ACHN (cell line): ENCODE results near the gene SLC2A13.

Experiments
- DNase-seq: peaks from one replicate; pipeline ENCODE4 v3.0.0-alpha.2; 2015
- in situ Hi-C: cut with HindIII; loops from 2 replicates; pipeline ENCODE4 v1.10.0; 2017; ENCODE audit warnings: low sequenced_read_pairs, low pct_ligation_motif_present, low pct_unique_long_range_greater_than_20kb

The SLC2A13 gene

GRCh38 chr12:40105515-40106201 lies at the start of gene SLC2A13:
Gene SLC2A13 (minus strand): TSS chr12:40106081. CDS start chr12:40105808, 273 bp downstream.
- peak; percentile 89 for DNase-seq
- in situ Hi-C loops: no loop called here

- in situ Hi-C loops: loop anchor here (25.0 kb wide), 1 partner anchor 158 kb away; no protein-coding TSS in a partner anchor
Measured at GRCh38 chr12:40154381-40154780, 48.5 kb upstream of the SLC2A13 start.

GRCh38 chr12:40153432-40153831 lies 47.6 kb upstream of the SLC2A13 start:
- in situ Hi-C loops: loop anchor here (25.0 kb wide), 1 partner anchor 159 kb away; no protein-coding TSS in a partner anchor
- no peak for DNase-seq

More at GRCh38 chr12:40154381-40154780, 48.5 kb upstream of the SLC2A13 start:
- no peak for DNase-seq

DNA sequence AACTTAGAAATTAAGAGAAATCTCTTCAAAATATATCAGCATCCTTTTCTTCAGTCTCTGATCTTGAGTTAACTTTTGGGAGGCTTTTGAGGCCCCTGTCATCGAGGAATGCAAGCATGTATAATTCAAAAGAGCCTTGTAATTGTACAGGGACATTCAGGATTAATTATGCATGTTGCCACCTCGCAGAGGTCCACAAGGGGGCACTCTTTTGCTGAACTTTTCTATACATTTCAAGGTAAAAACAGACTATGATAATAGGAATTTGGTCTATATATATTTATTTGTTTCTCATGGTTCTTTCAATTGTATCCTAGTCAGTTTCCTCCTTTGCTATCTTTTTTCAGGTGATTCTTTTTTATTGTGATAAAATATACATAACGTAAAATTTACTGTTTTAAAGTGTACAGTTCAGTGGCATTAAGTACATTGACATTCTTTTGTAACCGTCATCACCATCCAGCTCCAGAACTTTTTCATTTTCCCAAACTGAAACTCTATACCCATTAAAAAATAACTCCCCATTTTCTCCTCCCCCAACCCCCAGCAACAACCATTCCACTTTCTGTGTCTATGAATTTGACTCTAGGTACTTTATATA lies 47.0 kb upstream of the SLC2A13 start:
- peak; percentile 66 for DNase-seq
- in situ Hi-C loops: loop anchor here (25.0 kb wide), 1 partner anchor 159 kb away; no protein-coding TSS in a partner anchor

DNA sequence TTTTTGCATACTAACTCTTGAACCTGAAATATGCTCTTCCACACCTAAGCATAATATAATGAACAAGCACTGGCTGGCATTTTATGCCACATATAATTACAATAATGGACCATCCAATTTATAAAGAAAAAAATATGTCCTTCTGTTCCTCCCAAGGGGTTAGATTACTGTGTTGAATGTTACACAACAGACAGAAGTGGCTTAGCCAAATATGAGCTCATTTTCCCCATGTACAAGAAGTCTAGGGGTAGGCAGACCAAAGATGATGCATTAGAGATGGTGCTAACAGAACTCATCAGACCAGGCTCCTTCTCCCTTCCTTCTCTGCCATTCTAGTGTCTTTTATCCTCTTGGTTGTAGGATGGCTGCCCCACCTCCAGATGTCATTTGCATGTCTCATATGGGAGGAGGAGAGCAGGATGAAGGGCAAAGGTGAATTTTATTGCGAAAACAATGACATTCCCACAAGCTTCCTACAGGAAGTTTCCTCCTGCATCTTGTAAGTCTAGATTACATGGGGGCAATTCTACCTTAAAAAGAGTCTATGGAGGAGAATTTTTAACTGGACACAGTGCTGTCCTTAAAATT lies 43.9 kb upstream of the SLC2A13 start:
- DNase-seq: no peak
- in situ Hi-C loops: loop anchor here (25.0 kb wide), 1 partner anchor 163 kb away; no protein-coding TSS in a partner anchor

- no peak for DNase-seq
- in situ Hi-C loops: no loop called here
Measured at GRCh38 chr12:40146800-40147797, 41.2 kb upstream of the SLC2A13 start.

- in situ Hi-C loops: no loop called here
Measured at GRCh38 chr12:40145896-40146295, 40.0 kb upstream of the SLC2A13 start.

DNA sequence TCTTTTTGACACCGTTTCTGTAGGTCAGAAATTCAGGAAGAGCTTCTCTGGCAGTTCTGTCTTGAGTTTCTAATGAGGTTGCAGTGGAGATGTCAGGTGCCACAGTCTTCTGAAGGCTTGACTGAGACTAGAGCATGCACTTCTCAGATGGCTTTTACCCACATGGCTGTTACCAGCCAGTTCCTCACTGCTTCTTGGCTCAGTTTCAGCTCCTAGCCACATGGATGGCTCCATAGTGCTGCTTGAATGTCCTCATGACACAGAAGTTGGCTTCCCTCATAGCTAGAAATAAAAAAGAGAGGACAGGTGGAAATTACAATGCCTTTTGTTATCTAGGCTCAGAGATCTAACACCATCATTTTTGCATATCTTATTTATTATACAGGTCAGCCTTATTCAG lies 38.1 kb upstream of the SLC2A13 start:
- DNase-seq: no peak
- in situ Hi-C loops: no loop called here

More at GRCh38 chr12:40145896-40146295, 40.0 kb upstream of the SLC2A13 start:
- DNase-seq: no peak

GRCh38 chr12:40142001-40142744 lies 36.3 kb upstream of the SLC2A13 start:
- in situ Hi-C loops: no loop called here
- no peak for DNase-seq

GRCh38 chr12:40138526-40138925 lies 32.6 kb upstream of the SLC2A13 start:
- in situ Hi-C loops: no loop called here
- no peak for DNase-seq

DNA sequence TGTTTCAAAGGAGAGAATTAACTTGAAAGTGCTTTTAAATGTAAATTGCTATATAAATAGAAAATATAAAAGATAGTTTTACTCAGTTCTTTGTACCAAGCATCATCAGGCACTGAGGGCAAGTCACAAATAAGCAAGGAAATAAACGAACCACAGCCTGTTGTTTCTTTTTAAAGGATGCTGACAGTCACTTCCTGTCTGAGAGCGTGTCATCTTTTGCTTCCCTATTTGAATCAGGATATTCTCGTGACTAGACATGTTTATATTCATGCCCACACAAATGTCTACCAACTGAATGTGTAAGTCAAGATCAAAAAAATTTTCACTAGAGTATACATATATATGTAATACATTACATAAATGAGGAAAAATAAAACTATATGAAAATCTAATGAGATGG lies 31.4 kb upstream of the SLC2A13 start:
- no peak for DNase-seq
- in situ Hi-C loops: no loop called here

DNA sequence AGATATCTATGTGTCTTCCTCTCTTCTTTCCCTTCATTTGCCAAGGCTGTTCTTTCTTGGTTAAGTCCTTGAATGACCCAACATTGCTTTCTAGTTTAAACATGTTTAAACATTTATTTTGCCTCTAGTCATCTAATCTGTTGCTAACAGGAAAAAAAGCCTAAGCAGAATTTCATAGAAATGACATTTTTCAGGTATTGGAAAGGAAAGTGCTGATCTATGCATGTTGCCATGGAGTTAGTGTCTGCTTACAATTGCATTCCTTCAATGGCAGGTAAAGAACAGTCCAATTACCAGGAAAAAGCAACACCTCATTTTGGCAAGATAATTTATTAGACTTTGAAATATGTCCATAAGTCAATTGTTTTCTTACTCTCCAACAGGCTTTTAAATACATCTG lies 21.5 kb upstream of the SLC2A13 start:
- in situ Hi-C loops: no loop called here
- DNase-seq: no peak

DNA sequence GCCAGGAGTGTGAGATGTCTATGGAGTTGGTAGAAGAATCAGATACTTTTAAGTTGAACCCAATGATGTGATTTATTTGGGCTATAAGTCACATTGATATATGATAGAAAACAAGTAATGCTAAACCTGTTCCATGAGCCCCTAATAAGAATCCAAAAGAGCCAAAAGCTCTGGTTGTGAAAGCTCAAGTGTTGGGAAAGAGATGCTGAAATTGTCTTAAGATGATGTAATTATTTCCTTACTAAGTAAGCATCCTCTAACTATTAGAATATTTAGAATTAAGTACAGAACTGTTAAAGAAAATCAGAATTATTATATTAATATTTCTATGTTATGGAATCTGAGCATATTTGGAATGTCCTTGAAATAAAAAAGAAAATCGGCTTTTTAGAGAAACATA lies 17.6 kb upstream of the SLC2A13 start:
- DNase-seq: no peak
- in situ Hi-C loops: no loop called here

DNA sequence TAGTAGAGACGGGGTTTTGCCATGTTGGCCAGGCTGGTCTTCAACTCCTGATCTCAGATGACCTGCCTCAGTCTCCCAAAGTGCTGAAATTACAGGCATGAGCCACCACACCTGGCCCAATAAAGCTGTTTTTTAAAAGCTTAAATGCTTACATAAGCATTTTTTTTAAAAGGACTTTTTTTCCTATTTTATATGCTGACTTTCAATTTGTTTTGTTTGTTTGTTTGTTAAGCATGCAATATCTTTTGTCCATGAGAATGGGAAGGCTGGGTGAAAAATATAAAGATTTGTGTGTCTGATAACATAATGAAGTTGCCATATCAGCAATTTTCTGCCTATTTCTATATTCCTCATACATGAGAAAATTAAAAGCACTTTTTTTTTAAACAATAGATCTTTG lies 17.0 kb upstream of the SLC2A13 start:
- no peak for DNase-seq
- in situ Hi-C loops: no loop called here

GRCh38 chr12:40117818-40118217 lies 11.9 kb upstream of the SLC2A13 start:
- in situ Hi-C loops: no loop called here

DNA sequence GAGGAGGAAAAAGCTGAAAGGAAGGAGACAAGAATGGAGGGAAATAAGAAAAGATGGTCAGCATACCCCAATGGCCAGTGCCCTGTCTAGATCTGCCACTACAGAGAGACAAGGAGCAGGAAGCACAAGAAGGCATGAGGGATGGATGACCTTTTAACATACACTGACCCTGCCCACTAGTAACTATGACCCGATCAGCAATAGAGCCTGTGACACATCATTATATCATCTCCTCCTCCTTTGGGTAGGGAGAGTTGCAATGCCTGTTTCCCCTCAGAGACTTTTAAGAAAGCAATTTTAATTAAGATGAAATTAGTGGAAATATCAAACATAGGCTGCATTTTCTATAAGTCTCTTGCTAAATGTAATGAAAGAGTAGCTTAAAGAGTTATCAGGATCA lies 4.7 kb upstream of the SLC2A13 start:
- in situ Hi-C loops: no loop called here

More at GRCh38 chr12:40117818-40118217, 11.9 kb upstream of the SLC2A13 start:
- DNase-seq: no peak

GRCh38 chr12:40107803-40108620 lies 2.1 kb upstream of the SLC2A13 start:
- no peak for DNase-seq
- in situ Hi-C loops: no loop called here

More for the DNA sequence above, 4.7 kb upstream of the SLC2A13 start:
- no peak for DNase-seq
